Esophagus muscularis mucosa (tissue), 4 donors: ENCODE measurements around the gene MLLT3.

Source experiments
- CTCF ChIP-seq, 3 experiments: fragments of 200-600 bp in 2 of 3; fragments of 450-650 bp in 1 of 3; sonication (generic) in 2 of 3; IDR thresholded peaks; one replicate each; pipeline ENCODE4 v1.5.1; 2017 to 2019; ENCODE audit warnings: antibody characterized with exemption in 3 of 3, mild to moderate bottlenecking in 2 of 3, moderate library complexity in 1 of 3
- EP300 ChIP-seq: sonication (generic); formaldehyde crosslinking; IDR thresholded peaks from one replicate; pipeline ENCODE4 v1.6.1; 2017; ENCODE audit warnings: antibody characterized with exemption
- POLR2A ChIP-seq: fragments of 450-650 bp; IDR thresholded peaks from one replicate; pipeline ENCODE4 v1.6.1; 2017; ENCODE audit warnings: antibody characterized with exemption, moderate library complexity, mild to moderate bottlenecking, low read depth
- POLR2AphosphoS5 ChIP-seq, 2 donors: sonication (generic); formaldehyde crosslinking; IDR thresholded peaks; one replicate each; pipeline ENCODE4 v1.6.1; 2017; ENCODE audit warnings: antibody characterized with exemption in 2 of 2

- TF ChIP-seq CTCF (IDR thresholded peaks at IDR 0.05) (no peak), POLR2AphosphoS5 (IDR thresholded peaks at IDR 0.05) (no peak), POLR2A (no peak), EP300 (no peak)
Observed at GRCh38 chr9:20573023-20573422, 49.3 kb downstream of the MLLT3 start.
